ENCODE measurements around the gene UGT1A10.
"Not testable (repeated sequence)": the region's sequence is repeated elsewhere in the genome, so short reads cannot be mapped to it uniquely, and the experiment has no call there.

UGT1A10 gene

DNA sequence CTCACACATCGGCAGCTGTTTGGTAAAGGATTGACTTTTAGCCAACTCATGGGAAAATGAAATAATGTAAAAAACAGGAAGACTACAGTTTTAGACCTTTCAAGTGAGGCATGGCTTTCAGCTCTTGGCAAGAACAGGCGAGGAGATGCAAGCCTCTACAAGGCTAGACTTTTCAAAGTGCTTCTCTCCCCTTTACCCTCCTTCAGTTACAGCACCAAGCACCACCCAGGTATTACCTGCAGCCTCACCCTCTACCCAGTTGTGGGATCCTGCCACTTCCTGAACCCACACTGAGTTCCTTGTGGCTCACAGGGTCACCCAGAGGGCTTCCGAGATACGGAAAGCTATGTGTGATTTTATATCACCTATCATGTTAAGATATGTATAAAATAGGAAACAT is 14.7 kb downstream of the UGT1A10 start:
- no peak for DNase-seq
- Histone ChIP-seq H3K4me3 (ENCODE audit: low read depth, low read length) (no peak overlapping the region), H3K27ac (no peak overlapping the region), H3K27me3 (ENCODE audit: insufficient read depth, low read depth, severe bottlenecking) (no peaks in the 10 kb centered on the region), H3K9me3 (ENCODE audit: severe bottlenecking) (peaks cover 3% of the 10 kb centered on the region), H3K36me3 (no peaks in the 10 kb centered on the region)
- no peak for TF ChIP-seq CTCF (IDR thresholded peaks at IDR 0.05; ENCODE audit: low read depth, low read length)

DNA sequence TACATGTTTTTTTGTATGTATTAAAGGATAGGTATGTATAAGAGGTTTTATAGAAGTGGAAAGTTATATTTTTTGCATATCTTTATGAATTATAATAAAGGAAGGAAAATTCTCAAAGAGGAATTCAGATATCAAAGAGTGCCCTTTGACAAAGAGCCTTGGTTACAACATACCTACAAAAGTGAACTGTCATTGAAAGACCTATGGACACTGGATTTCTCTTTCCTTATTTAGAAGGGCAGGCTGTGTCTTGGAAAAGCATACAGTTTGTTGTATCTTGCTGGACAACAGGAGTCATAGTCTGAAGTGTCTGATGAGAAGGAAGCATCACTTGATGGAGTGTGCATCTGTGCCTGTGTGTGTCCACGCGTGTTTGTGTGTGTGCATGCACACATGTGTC is 15.2 kb downstream of the UGT1A10 start:
- Histone ChIP-seq H3K9me3 (ENCODE audit: severe bottlenecking) (peaks cover 2% of the 10 kb centered on the region), H3K27me3 (ENCODE audit: insufficient read depth, low read depth, severe bottlenecking) (no peaks in the 10 kb centered on the region), H3K36me3 (no peaks in the 10 kb centered on the region), H3K27ac (no peak overlapping the region), H3K4me3 (ENCODE audit: low read depth, low read length) (no peak overlapping the region)
- TF ChIP-seq CTCF (IDR thresholded peaks at IDR 0.05; ENCODE audit: low read depth, low read length), result no peak
- DNase-seq, result no peak

DNA sequence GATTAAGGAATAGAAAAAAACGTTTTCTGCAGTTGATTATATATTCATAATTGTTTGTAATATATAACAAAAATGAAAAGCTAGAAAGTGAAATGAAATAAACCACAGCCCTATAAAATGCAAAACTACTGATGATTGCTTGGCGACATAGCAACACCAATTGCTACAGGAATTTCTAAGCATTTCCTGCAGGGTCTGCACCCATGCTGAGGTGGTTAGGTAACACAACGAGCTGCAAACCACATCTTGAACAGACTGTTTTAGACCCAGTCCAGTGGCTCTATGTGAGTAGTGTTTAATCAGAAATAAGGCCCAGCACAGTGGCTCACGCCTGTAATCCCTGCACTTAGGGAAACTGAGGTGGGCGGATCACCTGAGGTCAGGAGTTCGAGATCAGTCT is 18.3 kb downstream of the UGT1A10 start:
- Histone ChIP-seq H3K9me3 (ENCODE audit: severe bottlenecking) (no peaks in the 10 kb centered on the region), H3K4me3 (ENCODE audit: low read depth, low read length) (no peak overlapping the region), H3K36me3 (no peaks in the 10 kb centered on the region), H3K27ac (no peak overlapping the region), H3K27me3 (ENCODE audit: insufficient read depth, low read depth, severe bottlenecking) (no peaks in the 10 kb centered on the region)
- no peak for TF ChIP-seq CTCF (IDR thresholded peaks at IDR 0.05; ENCODE audit: low read depth, low read length)
- no peak for DNase-seq

DNA sequence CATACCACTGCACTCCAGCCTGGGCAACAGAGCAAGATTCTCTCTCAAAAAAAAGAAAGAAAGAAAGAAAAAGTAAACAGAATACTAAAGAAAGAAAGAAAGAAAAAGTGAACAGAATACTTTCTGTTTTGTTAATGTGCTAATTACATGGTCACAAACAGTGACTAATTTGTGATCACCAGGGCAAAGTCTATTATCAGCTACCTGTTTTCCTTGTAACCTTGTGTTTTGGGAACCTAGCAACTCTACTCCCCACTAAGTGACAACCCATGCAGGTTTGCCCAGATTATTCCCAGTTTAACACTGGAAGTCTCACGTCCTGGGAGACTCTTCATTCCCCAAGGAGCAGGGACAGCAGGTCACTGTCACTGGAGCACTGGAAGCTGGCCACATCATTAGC is 18.8 kb downstream of the UGT1A10 start:
- DNase-seq, result no peak
- Histone ChIP-seq H3K9me3 (ENCODE audit: severe bottlenecking) (no peaks in the 10 kb centered on the region), H3K27me3 (ENCODE audit: insufficient read depth, low read depth, severe bottlenecking) (no peaks in the 10 kb centered on the region), H3K4me3 (ENCODE audit: low read depth, low read length) (no peak overlapping the region), H3K36me3 (no peaks in the 10 kb centered on the region), H3K27ac (no peak overlapping the region)
- TF ChIP-seq CTCF (IDR thresholded peaks at IDR 0.05; ENCODE audit: low read depth, low read length), result no peak

DNA sequence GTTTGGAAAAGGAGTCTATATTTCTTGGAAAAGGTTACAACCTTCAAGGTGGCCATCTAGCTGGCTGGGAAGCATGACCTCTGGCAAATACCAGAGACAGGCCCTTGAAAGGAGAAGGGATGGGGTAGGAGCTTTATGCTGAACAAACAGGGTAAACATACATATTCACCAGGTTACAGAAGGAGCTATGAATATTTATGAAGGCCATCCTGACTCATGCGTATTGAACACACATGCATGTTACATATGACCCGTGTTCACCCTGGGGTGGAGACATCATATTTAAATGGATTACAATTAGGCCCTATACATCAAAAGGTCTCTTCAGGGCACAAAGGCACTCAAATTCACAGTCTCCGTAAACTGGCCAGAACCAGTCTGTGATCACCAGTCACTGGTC is 19.7 kb downstream of the UGT1A10 start:
- not testable (repeated sequence) for H3K27ac ChIP-seq; H3K4me3 ChIP-seq (ENCODE audit: low read depth, low read length); H3K9me3 ChIP-seq (ENCODE audit: severe bottlenecking); DNase-seq; H3K27me3 ChIP-seq (ENCODE audit: insufficient read depth, low read depth, severe bottlenecking); H3K36me3 ChIP-seq

DNA sequence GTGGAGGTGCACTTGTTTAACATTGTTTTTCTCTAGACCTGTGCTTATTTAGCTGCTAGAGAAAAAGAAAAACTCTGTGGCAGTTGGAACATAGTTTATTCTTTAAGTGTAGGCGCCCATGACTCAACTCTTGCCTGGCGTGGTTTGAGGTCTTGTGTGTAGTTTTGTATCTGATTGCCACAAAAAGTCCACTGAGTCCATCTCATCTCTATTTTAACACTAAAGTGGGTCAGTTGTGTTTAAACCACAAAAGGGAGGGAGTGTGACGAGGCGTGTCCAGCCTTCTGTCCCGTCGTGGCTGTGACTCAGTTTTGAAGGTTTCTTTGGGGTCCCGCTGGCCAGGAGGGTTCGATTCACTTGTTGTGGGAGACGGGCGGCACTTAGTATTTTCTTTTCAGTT is 20.2 kb downstream of the UGT1A10 start:
- TF ChIP-seq CTCF (IDR thresholded peaks at IDR 0.05; ENCODE audit: low read depth, low read length), result no peak
- H3K9me3 ChIP-seq (ENCODE audit: severe bottlenecking), result no peaks in the 10 kb centered on the region
- H3K4me3 ChIP-seq (ENCODE audit: low read depth, low read length), result no peak overlapping the region
- H3K27me3 ChIP-seq (ENCODE audit: insufficient read depth, low read depth, severe bottlenecking), result no peaks in the 10 kb centered on the region
- no peak overlapping the region for H3K27ac ChIP-seq
- no peaks in the 10 kb centered on the region for H3K36me3 ChIP-seq
- no peak for DNase-seq

Data from WERI-Rb-1 (cell line).